ENCODE data around the gene VSIR. TPM values are rescaled to one million over a fixed set of nuclear protein-coding genes. Genes with fewer than 3 reads are reported as not detected.

VSIR gene
- total and polyA plus RNA-seq, 10 of the 15 experiments (the other 5 are each of a cell fraction or from before 2014, with no cell fraction given), result 0.19 to 12.5 (median 6.7) TPM

DNA sequence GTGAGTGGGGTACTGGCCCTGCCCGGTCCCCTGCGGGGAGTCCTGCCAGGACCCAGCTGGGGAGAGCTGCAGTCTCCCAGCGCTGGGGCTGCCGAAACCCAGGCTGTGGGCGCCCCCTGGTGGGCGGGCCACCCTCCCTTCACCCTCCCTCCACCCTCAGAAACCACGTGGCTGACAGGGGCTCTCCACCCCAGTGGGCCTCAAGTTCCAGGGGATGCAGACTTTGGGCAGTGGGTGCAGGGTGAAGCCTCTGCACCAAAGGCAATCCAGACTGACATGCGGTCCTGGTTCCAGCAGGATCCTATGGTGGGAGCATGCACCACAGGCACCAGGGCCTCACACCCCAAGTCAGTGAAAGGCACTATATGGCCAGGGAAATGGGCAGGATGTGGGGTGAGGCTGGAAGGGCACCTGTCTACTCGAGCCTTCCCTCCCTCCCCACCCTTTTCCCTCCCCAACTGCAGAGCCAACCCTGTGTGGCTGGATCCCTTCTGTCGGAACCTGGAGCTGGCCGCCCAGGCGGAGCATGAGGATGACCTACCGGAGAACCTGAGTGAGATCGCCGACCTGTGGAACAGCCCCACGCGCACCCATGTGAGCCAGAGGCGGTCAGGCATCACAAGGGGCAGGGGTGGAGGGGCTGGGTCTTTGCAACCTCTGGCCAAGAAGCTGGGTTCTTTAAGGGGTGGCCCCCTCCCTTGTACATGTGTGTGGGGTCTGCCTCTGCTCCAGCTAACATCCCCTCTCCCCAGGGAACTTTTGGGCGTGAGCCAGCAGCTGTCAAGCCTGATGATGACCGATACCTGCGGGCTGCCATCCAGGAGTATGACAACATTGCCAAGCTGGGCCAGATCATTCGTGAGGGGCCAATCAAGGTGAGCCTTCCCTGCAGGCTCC, 38.9 kb upstream of the VSIR start (continued):
- TF ChIP-seq, protein P1, sequence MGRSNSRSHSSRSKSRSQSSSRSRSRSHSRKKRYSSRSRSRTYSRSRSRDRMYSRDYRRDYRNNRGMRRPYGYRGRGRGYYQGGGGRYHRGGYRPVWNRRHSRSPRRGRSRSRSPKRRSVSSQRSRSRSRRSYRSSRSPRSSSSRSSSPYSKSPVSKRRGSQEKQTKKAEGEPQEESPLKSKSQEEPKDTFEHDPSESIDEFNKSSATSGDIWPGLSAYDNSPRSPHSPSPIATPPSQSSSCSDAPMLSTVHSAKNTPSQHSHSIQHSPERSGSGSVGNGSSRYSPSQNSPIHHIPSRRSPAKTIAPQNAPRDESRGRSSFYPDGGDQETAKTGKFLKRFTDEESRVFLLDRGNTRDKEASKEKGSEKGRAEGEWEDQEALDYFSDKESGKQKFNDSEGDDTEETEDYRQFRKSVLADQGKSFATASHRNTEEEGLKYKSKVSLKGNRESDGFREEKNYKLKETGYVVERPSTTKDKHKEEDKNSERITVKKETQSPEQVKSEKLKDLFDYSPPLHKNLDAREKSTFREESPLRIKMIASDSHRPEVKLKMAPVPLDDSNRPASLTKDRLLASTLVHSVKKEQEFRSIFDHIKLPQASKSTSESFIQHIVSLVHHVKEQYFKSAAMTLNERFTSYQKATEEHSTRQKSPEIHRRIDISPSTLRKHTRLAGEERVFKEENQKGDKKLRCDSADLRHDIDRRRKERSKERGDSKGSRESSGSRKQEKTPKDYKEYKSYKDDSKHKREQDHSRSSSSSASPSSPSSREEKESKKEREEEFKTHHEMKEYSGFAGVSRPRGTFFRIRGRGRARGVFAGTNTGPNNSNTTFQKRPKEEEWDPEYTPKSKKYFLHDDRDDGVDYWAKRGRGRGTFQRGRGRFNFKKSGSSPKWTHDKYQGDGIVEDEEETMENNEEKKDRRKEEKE (IDR thresholded peaks at IDR 0.05), result no peak
- TF ChIP-seq, protein P2, sequence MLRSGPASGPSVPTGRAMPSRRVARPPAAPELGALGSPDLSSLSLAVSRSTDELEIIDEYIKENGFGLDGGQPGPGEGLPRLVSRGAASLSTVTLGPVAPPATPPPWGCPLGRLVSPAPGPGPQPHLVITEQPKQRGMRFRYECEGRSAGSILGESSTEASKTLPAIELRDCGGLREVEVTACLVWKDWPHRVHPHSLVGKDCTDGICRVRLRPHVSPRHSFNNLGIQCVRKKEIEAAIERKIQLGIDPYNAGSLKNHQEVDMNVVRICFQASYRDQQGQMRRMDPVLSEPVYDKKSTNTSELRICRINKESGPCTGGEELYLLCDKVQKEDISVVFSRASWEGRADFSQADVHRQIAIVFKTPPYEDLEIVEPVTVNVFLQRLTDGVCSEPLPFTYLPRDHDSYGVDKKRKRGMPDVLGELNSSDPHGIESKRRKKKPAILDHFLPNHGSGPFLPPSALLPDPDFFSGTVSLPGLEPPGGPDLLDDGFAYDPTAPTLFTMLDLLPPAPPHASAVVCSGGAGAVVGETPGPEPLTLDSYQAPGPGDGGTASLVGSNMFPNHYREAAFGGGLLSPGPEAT (IDR thresholded peaks at IDR 0.05; ENCODE audit: low read depth), result no peak
- TF ChIP-seq, protein P3, sequence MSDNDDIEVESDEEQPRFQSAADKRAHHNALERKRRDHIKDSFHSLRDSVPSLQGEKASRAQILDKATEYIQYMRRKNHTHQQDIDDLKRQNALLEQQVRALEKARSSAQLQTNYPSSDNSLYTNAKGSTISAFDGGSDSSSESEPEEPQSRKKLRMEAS (IDR thresholded peaks at IDR 0.05; ENCODE audit: low read depth, low read length), result peak; percentile 73; the same call in 1 of the 2 replicates
- TF ChIP-seq RAD21 (IDR thresholded peaks at IDR 0.05; ENCODE audit: insufficient read depth, low read depth, low read length) (peak; percentile 84), ZNF274 (IDR thresholded peaks at IDR 0.05; ENCODE audit: insufficient read depth, insufficient read length) (no peak), ZNF384 (IDR thresholded peaks at IDR 0.05; ENCODE audit: borderline replicate concordance, low read depth, low read length) (no peak), SMAD1 (IDR thresholded peaks at IDR 0.05; ENCODE audit: low read depth, partially characterized antibody) (no peak), NFYB (IDR thresholded peaks at IDR 0.05; ENCODE audit: insufficient read depth, low read depth, low read length) (no peak), NFYA (IDR thresholded peaks at IDR 0.05; ENCODE audit: borderline replicate concordance, low read depth, low read length) (no peak), BRCA1 (IDR thresholded peaks at IDR 0.05; ENCODE audit: low read depth, low read length) (no peak), SREBF2 (IDR thresholded peaks at IDR 0.05; ENCODE audit: low read length) (no peak), CREM (IDR thresholded peaks at IDR 0.05; ENCODE audit: low read depth) (no peak), EZH2 (IDR thresholded peaks at IDR 0.05; ENCODE audit: borderline replicate concordance, control insufficient read depth, low read depth, low read length) (no peak), WRNIP1 (IDR thresholded peaks at IDR 0.05; ENCODE audit: borderline replicate concordance, low read depth, low read length) (no peak), KLF5 (IDR thresholded peaks at IDR 0.05; ENCODE audit: partially characterized antibody) (no peak), ZNF622 (IDR thresholded peaks at IDR 0.05) (no peak), RUNX3 (IDR thresholded peaks at IDR 0.05; ENCODE audit: low read length) (no peak)
- TF ChIP-seq, protein P4, sequence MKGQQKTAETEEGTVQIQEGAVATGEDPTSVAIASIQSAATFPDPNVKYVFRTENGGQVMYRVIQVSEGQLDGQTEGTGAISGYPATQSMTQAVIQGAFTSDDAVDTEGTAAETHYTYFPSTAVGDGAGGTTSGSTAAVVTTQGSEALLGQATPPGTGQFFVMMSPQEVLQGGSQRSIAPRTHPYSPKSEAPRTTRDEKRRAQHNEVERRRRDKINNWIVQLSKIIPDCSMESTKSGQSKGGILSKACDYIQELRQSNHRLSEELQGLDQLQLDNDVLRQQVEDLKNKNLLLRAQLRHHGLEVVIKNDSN (IDR thresholded peaks at IDR 0.05; ENCODE audit: borderline replicate concordance, extremely low read length, insufficient read depth, low read depth, low read length), result peak; percentile 79
- TF ChIP-seq, protein P5, sequence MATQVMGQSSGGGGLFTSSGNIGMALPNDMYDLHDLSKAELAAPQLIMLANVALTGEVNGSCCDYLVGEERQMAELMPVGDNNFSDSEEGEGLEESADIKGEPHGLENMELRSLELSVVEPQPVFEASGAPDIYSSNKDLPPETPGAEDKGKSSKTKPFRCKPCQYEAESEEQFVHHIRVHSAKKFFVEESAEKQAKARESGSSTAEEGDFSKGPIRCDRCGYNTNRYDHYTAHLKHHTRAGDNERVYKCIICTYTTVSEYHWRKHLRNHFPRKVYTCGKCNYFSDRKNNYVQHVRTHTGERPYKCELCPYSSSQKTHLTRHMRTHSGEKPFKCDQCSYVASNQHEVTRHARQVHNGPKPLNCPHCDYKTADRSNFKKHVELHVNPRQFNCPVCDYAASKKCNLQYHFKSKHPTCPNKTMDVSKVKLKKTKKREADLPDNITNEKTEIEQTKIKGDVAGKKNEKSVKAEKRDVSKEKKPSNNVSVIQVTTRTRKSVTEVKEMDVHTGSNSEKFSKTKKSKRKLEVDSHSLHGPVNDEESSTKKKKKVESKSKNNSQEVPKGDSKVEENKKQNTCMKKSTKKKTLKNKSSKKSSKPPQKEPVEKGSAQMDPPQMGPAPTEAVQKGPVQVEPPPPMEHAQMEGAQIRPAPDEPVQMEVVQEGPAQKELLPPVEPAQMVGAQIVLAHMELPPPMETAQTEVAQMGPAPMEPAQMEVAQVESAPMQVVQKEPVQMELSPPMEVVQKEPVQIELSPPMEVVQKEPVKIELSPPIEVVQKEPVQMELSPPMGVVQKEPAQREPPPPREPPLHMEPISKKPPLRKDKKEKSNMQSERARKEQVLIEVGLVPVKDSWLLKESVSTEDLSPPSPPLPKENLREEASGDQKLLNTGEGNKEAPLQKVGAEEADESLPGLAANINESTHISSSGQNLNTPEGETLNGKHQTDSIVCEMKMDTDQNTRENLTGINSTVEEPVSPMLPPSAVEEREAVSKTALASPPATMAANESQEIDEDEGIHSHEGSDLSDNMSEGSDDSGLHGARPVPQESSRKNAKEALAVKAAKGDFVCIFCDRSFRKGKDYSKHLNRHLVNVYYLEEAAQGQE (IDR thresholded peaks at IDR 0.05; ENCODE audit: low read depth, low read length), result no peak
